ENCODE results near the gene RBMXL2.

The RBMXL2 gene

GRCh38 chr11:7088921-7089320 is at the start of gene RBMXL2:
TSS of gene RBMXL2 (plus strand) at chr11:7088998. CDS start at chr11:7089121, 123 bp downstream.
- no peak for TF ChIP-seq CTCF (IDR thresholded peaks at IDR 0.05; ENCODE audit: control extremely low read depth, extremely low read depth, low read depth, missing control alignments)
- DNase-seq (ENCODE audit: extremely low spot score), result no peak
- ChIA-PET CTCF (interaction anchor here (1.1 to 1.5 kb wide), 2 partner anchors 9 to 1010 kb away, joined by 3 to 5 read pairs; no protein-coding TSS in a partner anchor), POLR2A (no interaction called here)

- CTCF ChIA-PET, result no interaction called here
- POLR2A ChIA-PET, result no interaction called here
- no peak for TF ChIP-seq CTCF (IDR thresholded peaks at IDR 0.05; ENCODE audit: control extremely low read depth, extremely low read depth, low read depth, missing control alignments)
- no peak for DNase-seq (ENCODE audit: extremely low spot score)
Observed at GRCh38 chr11:7046474-7047175, 42.2 kb upstream of the RBMXL2 start.

- POLR2A ChIA-PET, result no interaction called here
- CTCF ChIA-PET, result no interaction called here
- no peak for DNase-seq (ENCODE audit: extremely low spot score)
- no peak for TF ChIP-seq CTCF (IDR thresholded peaks at IDR 0.05; ENCODE audit: control extremely low read depth, extremely low read depth, low read depth, missing control alignments)
Observed at GRCh38 chr11:7050191-7050590, 38.6 kb upstream of the RBMXL2 start.

- TF ChIP-seq CTCF (IDR thresholded peaks at IDR 0.05; ENCODE audit: control extremely low read depth, extremely low read depth, low read depth, missing control alignments), result no peak
- ChIA-PET POLR2A (no interaction called here), CTCF (interaction anchor here (1.1 to 1.8 kb wide), 4 partner anchors 18 to 245 kb away, joined by 3 to 5 read pairs (median 4); no protein-coding TSS in a partner anchor)
- DNase-seq (ENCODE audit: extremely low spot score), result no peak
Observed at GRCh38 chr11:7056828-7057513, 31.8 kb upstream of the RBMXL2 start.

GRCh38 chr11:7057641-7058040 is 31.2 kb upstream of the RBMXL2 start:
- no peak for DNase-seq (ENCODE audit: extremely low spot score)
- CTCF ChIA-PET, result interaction anchor here (1.0 to 1.8 kb wide), 4 partner anchors 14 to 245 kb away, joined by 3 to 5 read pairs (median 4); no protein-coding TSS in a partner anchor
- POLR2A ChIA-PET, result no interaction called here
- no peak for TF ChIP-seq CTCF (IDR thresholded peaks at IDR 0.05; ENCODE audit: control extremely low read depth, extremely low read depth, low read depth, missing control alignments)

GRCh38 chr11:7060868-7061267 is 27.9 kb upstream of the RBMXL2 start:
- DNase-seq (ENCODE audit: extremely low spot score), result no peak
- no peak for TF ChIP-seq CTCF (IDR thresholded peaks at IDR 0.05; ENCODE audit: control extremely low read depth, extremely low read depth, low read depth, missing control alignments)
- ChIA-PET CTCF (interaction anchor here (1.4 kb wide), 1 partner anchor 11 kb away, joined by 3 read pairs; no protein-coding TSS in a partner anchor), POLR2A (no interaction called here)
